ENCODE results near the gene RPL26.

DNA sequence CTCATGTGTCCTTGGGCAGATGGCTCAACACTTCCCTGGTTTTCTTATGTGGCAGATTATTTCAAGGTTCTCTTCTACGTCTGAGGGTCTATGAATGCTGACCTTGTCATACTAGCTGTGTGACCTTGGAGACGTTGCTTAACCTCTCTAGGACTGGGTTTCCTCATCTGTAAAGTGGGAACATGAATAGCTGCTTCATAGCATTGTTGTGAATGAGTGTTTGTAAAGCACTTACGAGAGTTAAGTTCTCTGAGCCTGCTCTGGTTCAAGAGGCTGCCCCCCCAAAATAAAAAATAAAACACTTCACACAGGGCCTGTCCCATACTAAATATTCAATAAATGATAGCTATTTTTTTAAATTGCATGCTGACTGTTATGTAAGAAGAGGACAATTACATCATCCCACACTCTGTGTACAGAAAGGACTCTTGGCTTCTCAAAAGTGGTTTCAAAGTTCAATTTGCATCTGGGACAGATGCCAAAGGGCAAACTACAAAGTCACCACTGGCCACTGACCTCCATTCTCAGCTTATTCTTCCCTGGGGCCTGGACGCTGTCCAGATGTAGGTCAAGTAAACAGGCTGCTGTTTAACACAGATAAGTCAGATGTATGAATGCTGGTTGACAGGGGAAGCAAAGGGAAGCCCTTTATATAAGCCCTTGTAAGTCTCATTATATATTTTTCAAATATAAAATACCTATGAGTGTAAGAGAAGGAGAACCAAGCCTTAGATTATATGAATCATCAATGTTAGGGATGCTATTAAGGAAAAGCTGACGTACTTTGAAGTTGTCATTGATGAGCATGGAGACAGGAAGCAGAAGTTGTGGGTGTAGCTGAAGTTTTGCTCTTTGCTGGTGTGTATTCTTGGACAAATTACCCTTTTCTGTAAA is 37.3 kb upstream of the RPL26 start:
- TF ChIP-seq, protein P1, sequence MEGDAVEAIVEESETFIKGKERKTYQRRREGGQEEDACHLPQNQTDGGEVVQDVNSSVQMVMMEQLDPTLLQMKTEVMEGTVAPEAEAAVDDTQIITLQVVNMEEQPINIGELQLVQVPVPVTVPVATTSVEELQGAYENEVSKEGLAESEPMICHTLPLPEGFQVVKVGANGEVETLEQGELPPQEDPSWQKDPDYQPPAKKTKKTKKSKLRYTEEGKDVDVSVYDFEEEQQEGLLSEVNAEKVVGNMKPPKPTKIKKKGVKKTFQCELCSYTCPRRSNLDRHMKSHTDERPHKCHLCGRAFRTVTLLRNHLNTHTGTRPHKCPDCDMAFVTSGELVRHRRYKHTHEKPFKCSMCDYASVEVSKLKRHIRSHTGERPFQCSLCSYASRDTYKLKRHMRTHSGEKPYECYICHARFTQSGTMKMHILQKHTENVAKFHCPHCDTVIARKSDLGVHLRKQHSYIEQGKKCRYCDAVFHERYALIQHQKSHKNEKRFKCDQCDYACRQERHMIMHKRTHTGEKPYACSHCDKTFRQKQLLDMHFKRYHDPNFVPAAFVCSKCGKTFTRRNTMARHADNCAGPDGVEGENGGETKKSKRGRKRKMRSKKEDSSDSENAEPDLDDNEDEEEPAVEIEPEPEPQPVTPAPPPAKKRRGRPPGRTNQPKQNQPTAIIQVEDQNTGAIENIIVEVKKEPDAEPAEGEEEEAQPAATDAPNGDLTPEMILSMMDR (IDR thresholded peaks at IDR 0.05; ENCODE audit: low read depth, low read length, poor library complexity, severe bottlenecking): no peak
- TF ChIP-seq EZH2phosphoT487 (IDR thresholded peaks at IDR 0.05; ENCODE audit: borderline replicate concordance, low read length): no peak
